Embryonic facial prominence (tissue), 1 donor: ENCODE measurements around the gene TCEAL9.
A peak's percentile ranks its signal among the peaks of the same experiment; 100 is the strongest.
"Not testable (repeated sequence)": the region's sequence is repeated elsewhere in the genome, so short reads cannot be mapped to it uniquely, and the experiment has no call there.

ENCODE experiments used
- DNase-seq: peaks from one replicate; pipeline ENCODE4 v3.0.0-alpha.2; 2016; ENCODE audit errors: extremely low spot score

The TCEAL9 gene

GRCh38 chrX:103373581-103373980 lies 17.3 kb downstream of the TCEAL9 start:
- DNase-seq = no peak

DNA sequence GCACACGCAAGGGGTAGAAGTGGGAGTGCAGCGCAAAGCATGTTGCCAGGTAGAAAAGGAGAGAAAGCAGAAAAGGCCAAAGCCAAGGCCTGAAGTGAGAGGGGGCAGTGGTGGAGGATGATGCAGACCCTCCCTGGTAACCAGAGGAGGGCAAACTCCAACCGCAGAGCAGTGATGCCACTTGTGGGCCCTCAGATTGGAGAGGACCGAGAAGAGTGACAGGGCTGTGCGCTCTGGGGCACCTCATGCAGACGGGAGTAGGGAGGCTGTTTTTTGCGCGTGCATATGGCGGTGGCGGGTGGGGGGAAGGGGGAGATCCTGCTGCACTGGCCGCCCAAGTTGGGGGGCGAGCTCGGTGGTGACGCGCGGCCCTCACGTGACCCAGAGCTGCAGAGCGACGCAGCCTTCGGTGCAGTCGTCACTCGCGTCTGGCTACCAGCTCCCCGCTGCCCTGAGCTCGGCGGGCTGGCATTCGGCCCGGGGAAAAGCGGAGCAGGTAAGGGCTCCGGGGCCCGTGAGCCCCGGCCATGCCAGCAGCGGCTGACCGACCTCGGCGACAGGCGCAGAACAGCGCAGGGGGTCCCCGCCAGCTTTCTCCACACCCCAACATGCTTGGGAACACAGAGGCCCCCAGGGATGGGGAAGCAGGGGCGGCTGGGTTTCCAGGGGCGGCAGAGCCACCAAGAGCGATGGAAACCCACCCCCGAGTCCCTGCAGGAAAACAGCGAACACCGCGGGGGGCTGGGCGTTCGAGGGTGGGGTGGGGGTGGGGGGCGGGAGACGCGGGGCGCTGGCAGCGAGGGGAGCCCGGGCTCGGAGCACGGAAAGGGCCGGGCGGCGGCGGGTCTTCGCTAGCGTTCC lies 20.0 kb downstream of the TCEAL9 start, which contains the start of gene BEX3:
BEX3 (plus strand) TSS at position 421 of the 861 bp plus-strand sequence. CDS start 984 bp downstream, outside the sequence.
- DNase-seq = peak; percentile 45

GRCh38 chrX:103376979-103377324 lies 20.6 kb downstream of the TCEAL9 start:
- no peak for DNase-seq

DNA sequence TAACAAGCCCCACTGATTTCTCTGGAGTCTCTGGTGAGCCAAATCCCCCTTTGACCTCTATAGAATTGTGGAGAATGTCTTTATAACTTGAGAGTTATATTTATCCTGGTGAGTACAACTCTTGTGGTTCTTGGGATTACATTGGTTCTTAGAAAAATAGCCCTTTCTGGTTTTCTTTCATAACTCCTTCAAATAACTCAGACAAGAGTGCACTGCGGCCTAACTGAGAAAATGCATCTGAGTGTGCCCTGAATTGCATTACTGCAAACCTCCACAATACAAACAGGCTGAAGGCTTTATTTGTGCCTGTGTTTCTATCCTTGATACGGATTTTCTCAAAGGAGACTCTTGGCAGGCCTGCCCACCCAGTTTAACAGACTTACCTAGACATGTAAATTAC lies 22.7 kb downstream of the TCEAL9 start:
- DNase-seq = no peak

DNA sequence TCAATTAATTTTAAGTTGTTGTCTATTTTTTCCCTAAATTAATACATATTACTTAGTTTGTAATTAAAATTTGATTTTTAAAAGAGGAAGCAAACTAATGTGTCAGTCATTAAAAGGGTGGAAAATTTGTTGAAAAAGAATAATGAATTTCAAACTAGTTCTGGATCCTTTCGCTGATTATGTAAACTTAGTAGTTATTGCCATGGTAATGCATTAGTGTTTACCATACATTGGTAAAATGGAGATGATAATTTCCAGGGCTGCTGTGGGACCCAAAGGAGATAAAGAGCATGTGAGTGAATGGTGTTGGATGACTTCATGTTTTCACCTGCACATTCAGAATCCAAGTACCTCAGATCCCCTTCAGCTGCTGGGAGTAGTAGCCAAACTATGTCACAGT lies 26.6 kb downstream of the TCEAL9 start:
- DNase-seq = no peak

DNA sequence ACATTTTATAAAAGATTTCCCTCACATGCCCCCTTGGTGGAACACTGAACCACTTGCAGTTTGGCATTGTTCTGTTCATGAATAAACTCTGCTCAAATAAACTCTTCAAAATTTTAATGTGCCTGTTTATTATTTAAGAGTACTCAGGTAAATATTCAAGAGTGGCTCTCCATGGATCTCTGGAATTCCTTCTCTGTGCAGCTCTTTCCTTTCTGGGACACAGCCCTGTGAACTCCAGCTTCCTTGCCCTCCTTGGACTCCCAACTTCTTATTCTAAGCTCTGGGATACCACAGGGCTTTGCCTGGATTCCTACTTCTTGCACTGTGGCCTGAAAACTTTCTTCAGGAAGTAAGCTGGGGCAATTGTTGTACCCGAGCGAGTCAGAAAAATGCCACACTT lies 28.4 kb downstream of the TCEAL9 start:
- no peak for DNase-seq

DNA sequence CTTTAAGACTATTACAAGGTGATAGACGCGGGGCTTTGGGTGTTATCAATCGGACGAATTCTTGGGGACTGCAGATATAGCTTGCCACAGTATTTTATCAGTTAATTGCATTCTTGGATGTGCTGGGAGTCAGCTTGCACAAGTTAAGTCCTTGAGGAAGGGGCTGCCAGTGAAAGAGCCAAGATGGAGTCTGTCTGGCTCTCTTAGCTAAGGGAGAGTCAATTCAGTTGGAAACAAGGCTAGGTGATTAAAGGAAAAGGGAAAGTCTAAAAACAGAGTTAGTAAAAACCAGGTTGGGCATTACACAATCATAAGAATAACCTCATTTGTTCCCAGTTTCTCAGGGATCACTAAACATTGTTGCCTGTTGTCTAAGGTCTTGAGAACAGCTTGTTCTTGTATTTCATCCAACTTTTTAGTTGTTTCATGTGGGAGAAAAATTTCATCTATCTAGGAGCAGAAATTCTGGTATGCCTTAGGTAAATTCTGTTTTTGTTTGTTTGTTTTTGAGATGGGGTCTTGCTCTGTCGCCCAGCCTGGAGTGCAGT lies 29.1 kb downstream of the TCEAL9 start:
- not testable (repeated sequence) for DNase-seq

GRCh38 chrX:103386332-103386731 lies 30.0 kb downstream of the TCEAL9 start:
- DNase-seq = no peak

GRCh38 chrX:103393487-103393886 lies 37.2 kb downstream of the TCEAL9 start:
- DNase-seq = no peak

DNA sequence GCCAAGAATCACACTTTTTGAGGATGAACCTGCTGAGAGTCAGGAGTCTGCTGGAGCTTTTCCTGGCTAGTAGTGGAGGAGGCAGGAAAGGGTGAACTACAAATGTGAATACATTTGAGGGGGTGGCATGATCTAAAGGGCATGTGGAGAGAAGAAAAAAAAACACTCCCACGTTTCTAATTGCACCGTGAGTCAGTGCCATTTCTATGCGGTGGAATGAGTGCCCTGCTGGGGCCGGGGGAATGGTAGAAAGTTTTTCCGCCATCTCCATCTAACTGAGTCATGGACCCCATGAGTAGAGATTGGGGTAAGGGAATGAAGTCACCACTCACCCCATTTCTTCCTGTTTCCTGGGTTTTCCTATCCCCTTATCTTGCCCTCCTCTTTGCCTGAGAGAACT lies 39.9 kb downstream of the TCEAL9 start:
- DNase-seq = no peak

GRCh38 chrX:103396660-103397059 lies 40.4 kb downstream of the TCEAL9 start:
- DNase-seq = no peak

- no peak for DNase-seq
These were observed 41.4 kb downstream of the TCEAL9 start for GRCh38 chrX:103397707-103398106.

DNA sequence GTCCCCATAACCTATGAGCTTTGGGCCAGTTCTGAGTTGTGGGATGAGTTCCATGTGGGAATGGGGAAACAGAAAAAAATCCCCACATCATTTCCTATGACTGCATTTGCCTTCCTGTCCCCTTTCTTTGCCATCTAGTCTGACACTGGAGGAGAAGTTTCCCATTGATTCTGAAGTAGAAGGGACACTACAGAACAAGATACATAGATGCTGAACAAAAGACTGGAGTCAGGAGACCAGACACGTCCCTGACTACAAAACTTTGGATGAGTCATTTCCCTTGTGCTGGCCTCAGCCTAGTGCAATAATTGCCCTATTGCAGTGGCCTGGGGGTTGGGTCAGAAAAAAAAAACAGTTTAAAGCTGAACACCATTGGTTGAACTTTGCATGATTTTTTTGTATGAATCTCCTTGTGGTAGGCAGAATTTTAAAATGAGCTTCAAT lies 42.1 kb downstream of the TCEAL9 start:
- no peak for DNase-seq

DNA sequence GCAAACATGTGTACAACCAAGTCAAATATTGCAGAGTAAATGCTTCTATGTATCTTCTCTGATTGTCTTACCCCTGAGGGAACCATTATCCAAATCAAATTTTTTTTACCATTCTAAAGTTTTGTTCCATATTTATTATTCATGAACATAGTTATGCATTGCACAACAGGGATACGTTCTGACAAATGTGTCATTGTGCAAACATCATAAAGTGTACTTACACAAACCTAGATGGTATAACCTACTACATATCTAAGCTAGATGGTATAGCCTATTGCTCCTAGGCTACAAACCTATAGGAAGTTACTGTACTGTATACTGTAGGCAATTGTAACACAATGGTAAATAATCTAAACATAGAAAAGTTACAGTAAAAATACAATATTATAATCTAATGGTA lies 43.4 kb downstream of the TCEAL9 start:
- no peak for DNase-seq

DNA sequence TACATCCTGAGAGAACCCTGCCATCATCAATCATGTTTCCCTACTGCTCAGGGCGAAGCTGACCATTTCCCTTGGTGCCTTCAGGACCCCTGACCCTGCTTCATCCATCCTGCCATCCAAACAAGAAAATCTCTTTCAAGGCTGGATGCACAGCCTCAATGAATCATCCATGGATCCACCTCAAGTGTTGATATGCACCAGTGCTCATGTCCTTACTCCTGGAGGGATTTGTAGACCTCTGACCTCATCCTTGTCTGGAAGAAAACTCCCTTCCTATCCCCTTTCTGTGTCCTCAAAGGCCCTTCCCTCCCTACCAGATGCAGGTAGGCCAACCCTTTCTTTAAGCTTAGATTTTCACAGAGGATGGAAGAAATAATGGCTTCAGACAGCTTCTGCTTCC lies 44.6 kb downstream of the TCEAL9 start:
- DNase-seq = no peak

GRCh38 chrX:103404231-103405008 lies 48.1 kb downstream of the TCEAL9 start:
- DNase-seq = peak; percentile 14

DNA sequence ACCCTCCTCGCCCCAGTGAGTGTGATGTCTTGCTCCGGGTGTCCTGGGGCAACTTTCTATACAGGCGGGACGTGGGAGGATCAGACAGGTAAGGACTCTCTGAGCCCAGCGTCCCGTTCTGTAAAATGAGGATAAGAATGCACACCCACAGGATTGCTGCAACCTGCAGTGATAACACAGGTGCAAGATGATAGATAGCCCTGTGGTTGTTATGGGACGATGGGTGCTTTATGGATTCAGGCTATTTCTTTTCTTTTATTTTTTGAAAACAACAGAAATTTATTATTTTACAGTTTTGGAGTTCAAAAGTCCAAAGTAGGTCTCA lies 48.7 kb downstream of the TCEAL9 start:
- no peak for DNase-seq

GRCh38 chrX:103406256-103406655 lies 50.0 kb downstream of the TCEAL9 start:
- DNase-seq = no peak

DNA sequence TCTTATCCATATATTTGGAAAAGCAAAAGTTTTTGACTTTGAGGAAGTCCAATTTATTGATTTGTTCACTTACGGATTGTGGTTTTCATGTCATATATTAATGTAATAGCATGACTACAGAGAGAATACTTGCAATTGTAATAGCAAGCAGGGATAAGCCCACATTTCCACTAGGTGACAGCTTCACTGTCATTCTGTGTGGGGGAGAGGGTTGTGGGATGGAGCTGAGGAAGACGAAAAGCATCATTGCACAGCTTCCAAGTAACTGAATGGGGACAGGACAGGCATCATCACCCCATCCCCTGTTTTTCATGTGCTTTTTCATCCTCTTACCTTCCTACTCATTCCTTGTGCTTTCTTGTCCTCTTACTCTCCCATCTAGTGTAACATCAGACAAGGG lies 51.5 kb downstream of the TCEAL9 start:
- no peak for DNase-seq
